ENCODE results near the gene A3GALT2. TPM values are rescaled to one million over a fixed set of nuclear protein-coding genes. Genes with fewer than 3 reads are reported as not detected.

A3GALT2 gene
- total and polyA plus RNA-seq, 4 donors = not detected

- no peak for TF ChIP-seq CTCF (IDR thresholded peaks at IDR 0.05; ENCODE audit: low read depth, low read length, missing input control)
- no peak for TF ChIP-seq FOXA2 (IDR thresholded peaks at IDR 0.05)
- TF ChIP-seq TAF1 (conservative IDR thresholded peaks at IDR 0.05) = no peak
- no peak for TF ChIP-seq RXRA (IDR thresholded peaks at IDR 0.05)
- no peak for TF ChIP-seq RAD21 (IDR thresholded peaks at IDR 0.05)
- no peak for TF ChIP-seq SP1 (IDR thresholded peaks at IDR 0.05)
- no peak for TF ChIP-seq ZBTB33 (IDR thresholded peaks at IDR 0.05)
- no peak for TF ChIP-seq NR2F2 (IDR thresholded peaks at IDR 0.05)
- no peak for TF ChIP-seq FOXA1 (IDR thresholded peaks at IDR 0.05)
- TF ChIP-seq, protein P1, sequence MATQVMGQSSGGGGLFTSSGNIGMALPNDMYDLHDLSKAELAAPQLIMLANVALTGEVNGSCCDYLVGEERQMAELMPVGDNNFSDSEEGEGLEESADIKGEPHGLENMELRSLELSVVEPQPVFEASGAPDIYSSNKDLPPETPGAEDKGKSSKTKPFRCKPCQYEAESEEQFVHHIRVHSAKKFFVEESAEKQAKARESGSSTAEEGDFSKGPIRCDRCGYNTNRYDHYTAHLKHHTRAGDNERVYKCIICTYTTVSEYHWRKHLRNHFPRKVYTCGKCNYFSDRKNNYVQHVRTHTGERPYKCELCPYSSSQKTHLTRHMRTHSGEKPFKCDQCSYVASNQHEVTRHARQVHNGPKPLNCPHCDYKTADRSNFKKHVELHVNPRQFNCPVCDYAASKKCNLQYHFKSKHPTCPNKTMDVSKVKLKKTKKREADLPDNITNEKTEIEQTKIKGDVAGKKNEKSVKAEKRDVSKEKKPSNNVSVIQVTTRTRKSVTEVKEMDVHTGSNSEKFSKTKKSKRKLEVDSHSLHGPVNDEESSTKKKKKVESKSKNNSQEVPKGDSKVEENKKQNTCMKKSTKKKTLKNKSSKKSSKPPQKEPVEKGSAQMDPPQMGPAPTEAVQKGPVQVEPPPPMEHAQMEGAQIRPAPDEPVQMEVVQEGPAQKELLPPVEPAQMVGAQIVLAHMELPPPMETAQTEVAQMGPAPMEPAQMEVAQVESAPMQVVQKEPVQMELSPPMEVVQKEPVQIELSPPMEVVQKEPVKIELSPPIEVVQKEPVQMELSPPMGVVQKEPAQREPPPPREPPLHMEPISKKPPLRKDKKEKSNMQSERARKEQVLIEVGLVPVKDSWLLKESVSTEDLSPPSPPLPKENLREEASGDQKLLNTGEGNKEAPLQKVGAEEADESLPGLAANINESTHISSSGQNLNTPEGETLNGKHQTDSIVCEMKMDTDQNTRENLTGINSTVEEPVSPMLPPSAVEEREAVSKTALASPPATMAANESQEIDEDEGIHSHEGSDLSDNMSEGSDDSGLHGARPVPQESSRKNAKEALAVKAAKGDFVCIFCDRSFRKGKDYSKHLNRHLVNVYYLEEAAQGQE (IDR thresholded peaks at IDR 0.05) = no peak
- TF ChIP-seq JUND (IDR thresholded peaks at IDR 0.05) = no peak
- TF ChIP-seq HNF4A (conservative IDR thresholded peaks at IDR 0.05) = no peak
- no peak for TF ChIP-seq HNF4G (IDR thresholded peaks at IDR 0.05)
- no peak for TF ChIP-seq GABPA (IDR thresholded peaks at IDR 0.05 in 1 of 2, conservative IDR thresholded peaks at IDR 0.05 in 1 of 2)
- TF ChIP-seq EGR1 (IDR thresholded peaks at IDR 0.05; ENCODE audit: low read depth in 2 of 2) = no peak
- no peaks in the 10 kb centered on the region for H3K4me1 ChIP-seq (ENCODE audit: control insufficient read depth in 4 of 4, insufficient read depth in 4 of 4, low read length in 3 of 4)
Measured at GRCh38 chr1:33357099-33357498, 36.2 kb upstream of the A3GALT2 start.

GRCh38 chr1:33354707-33355316, 33.9 kb upstream of the A3GALT2 start:
- no peak overlapping the region for H3K4me3 ChIP-seq (ENCODE audit: low read depth in 1 of 3, low read length in 3 of 3)
- no peaks in the 10 kb centered on the region for H3K9me3 ChIP-seq (ENCODE audit: control insufficient read depth in 4 of 4, low read length in 3 of 4)
- no peak overlapping the region for H3K9ac ChIP-seq (ENCODE audit: low read depth in 1 of 2, low read length in 2 of 2)
- H3K36me3 ChIP-seq (ENCODE audit: control insufficient read depth in 4 of 4, insufficient read depth in 3 of 4, low read depth in 1 of 4, low read length in 3 of 4) = peaks cover 0 to 2% (median 0%) of the 10 kb centered on the region in 4 donors
- no peak overlapping the region for H3K27ac ChIP-seq (ENCODE audit: low read depth in 1 of 2, low read length in 2 of 2)
- no peaks in the 10 kb centered on the region for H3K27me3 ChIP-seq (ENCODE audit: control insufficient read depth in 4 of 4, insufficient read depth in 4 of 4, low read length in 3 of 4)
- no peak for DNase-seq (ENCODE audit: low spot score)
- 97% methylated on average over 16 of the region's 16 CpGs for WGBS
- H3K4me1 ChIP-seq (ENCODE audit: control insufficient read depth in 4 of 4, insufficient read depth in 4 of 4, low read length in 3 of 4) = peaks cover 0 to 8% (median 7%) of the 10 kb centered on the region in 4 donors
- TF ChIP-seq SP1 (IDR thresholded peaks at IDR 0.05) (no peak), CTCF (IDR thresholded peaks at IDR 0.05; ENCODE audit: low read depth, low read length, missing input control) (no peak), RXRA (IDR thresholded peaks at IDR 0.05) (no peak), EGR1 (IDR thresholded peaks at IDR 0.05; ENCODE audit: low read depth in 2 of 2) (no peak), GABPA (IDR thresholded peaks at IDR 0.05 in 1 of 2, conservative IDR thresholded peaks at IDR 0.05 in 1 of 2) (no peak), HNF4A (conservative IDR thresholded peaks at IDR 0.05) (no peak), HNF4G (IDR thresholded peaks at IDR 0.05) (no peak)
- TF ChIP-seq, protein P1 (IDR thresholded peaks at IDR 0.05) = no peak

More at GRCh38 chr1:33357099-33357498, 36.2 kb upstream of the A3GALT2 start:
- Histone ChIP-seq H3K4me3 (ENCODE audit: low read depth in 1 of 3, low read length in 3 of 3) (no peak overlapping the region), H3K27me3 (ENCODE audit: control insufficient read depth in 4 of 4, insufficient read depth in 4 of 4, low read length in 3 of 4) (no peaks in the 10 kb centered on the region), H3K27ac (ENCODE audit: low read depth in 1 of 2, low read length in 2 of 2) (no peak overlapping the region), H3K36me3 (ENCODE audit: control insufficient read depth in 4 of 4, insufficient read depth in 3 of 4, low read depth in 1 of 4, low read length in 3 of 4) (peaks cover 0 to 2% (median 0%) of the 10 kb centered on the region in 4 donors), H3K9me3 (ENCODE audit: control insufficient read depth in 4 of 4, low read length in 3 of 4) (no peaks in the 10 kb centered on the region), H3K9ac (ENCODE audit: low read depth in 1 of 2, low read length in 2 of 2) (no peak overlapping the region)
- 77% methylated on average over 5 of the region's 5 CpGs for WGBS
- no peak for DNase-seq (ENCODE audit: low spot score)
